Liver (tissue), 9 donors: ENCODE measurements around the gene GSTT2B. TPM values are rescaled to one million over a fixed set of nuclear protein-coding genes. Genes with fewer than 3 reads are reported as not detected.

ENCODE experiments used
- DNase-seq: peaks from one replicate; pipeline ENCODE4 v3.0.0-alpha.2; 2017; ENCODE audit warnings: low spot score
- H3K27ac ChIP-seq, 2 donors: one replicate each; pipeline ENCODE4 v1.7.0; 2013; ENCODE audit warnings: inconsistent platforms in 2 of 2, low read length in 2 of 2, control low read depth in 1 of 2, low read depth in 1 of 2, mild to moderate bottlenecking in 1 of 2
- H3K27me3 ChIP-seq, 4 donors: one replicate each; pipeline versions ENCODE4 v1.6.1 to v1.7.0; 2013; ENCODE audit warnings: low read length in 3 of 4, inconsistent platforms in 1 of 4, mild to moderate bottlenecking in 1 of 4, moderate library complexity in 1 of 4; ENCODE audit not compliant: control insufficient read depth in 4 of 4, insufficient read depth in 4 of 4
- H3K36me3 ChIP-seq, 4 donors: one replicate each; pipeline versions ENCODE4 v1.6.1 to v1.7.0; 2013; ENCODE audit warnings: low read length in 3 of 4, mild to moderate bottlenecking in 3 of 4, low read depth in 1 of 4, moderate library complexity in 1 of 4; ENCODE audit not compliant: control insufficient read depth in 4 of 4, insufficient read depth in 3 of 4
- H3K4me1 ChIP-seq, 4 donors: one replicate each; pipeline versions ENCODE4 v1.6.1 to v1.7.0; 2013; ENCODE audit warnings: low read length in 3 of 4, mild to moderate bottlenecking in 3 of 4, moderate library complexity in 1 of 4; ENCODE audit not compliant: control insufficient read depth in 4 of 4, insufficient read depth in 4 of 4
- H3K4me3 ChIP-seq, 3 donors: one replicate each; pipeline versions ENCODE4 v1.6.1 to v1.7.0; 2013; ENCODE audit warnings: low read length in 3 of 3, control low read depth in 1 of 3, low read depth in 1 of 3, mild to moderate bottlenecking in 1 of 3
- H3K9ac ChIP-seq, 2 donors: one replicate each; pipeline ENCODE4 v1.7.0; 2013; ENCODE audit warnings: low read length in 2 of 2, mild to moderate bottlenecking in 2 of 2, moderate library complexity in 2 of 2, control low read depth in 1 of 2, low read depth in 1 of 2
- H3K9me3 ChIP-seq, 4 donors: one replicate each; pipeline versions ENCODE4 v1.6.1 to v1.7.0; 2013; ENCODE audit warnings: low read length in 3 of 4; ENCODE audit not compliant: control insufficient read depth in 4 of 4
- EGR1 ChIP-seq, 2 donors: IDR thresholded peaks; 2 replicates each; pipeline ENCODE4 v1.6.1; 2016 to 2018; ENCODE audit warnings: antibody characterized with exemption in 2 of 2, low read depth in 2 of 2
- FOXA1 ChIP-seq: IDR thresholded peaks from 2 replicates; pipeline ENCODE4 v1.6.1; 2016; ENCODE audit warnings: antibody characterized with exemption
- GABPA ChIP-seq, 2 donors: IDR thresholded peaks in 1 of 2; conservative IDR thresholded peaks in 1 of 2; 2 replicates each; pipeline ENCODE4 v1.6.1; 2016; ENCODE audit warnings: antibody characterized with exemption in 2 of 2, mild to moderate bottlenecking in 1 of 2, moderate library complexity in 1 of 2
- HNF4A ChIP-seq, 2 donors: conservative IDR thresholded peaks; 2 replicates each; pipeline ENCODE4 v1.6.1; 2016; ENCODE audit warnings: antibody characterized with exemption in 2 of 2, mild to moderate bottlenecking in 2 of 2
- HNF4G ChIP-seq: IDR thresholded peaks from 2 replicates; pipeline ENCODE4 v1.6.1; 2016; ENCODE audit warnings: antibody characterized with exemption
- JUND ChIP-seq, 2 donors: IDR thresholded peaks; 2 replicates each; pipeline ENCODE4 v1.6.1; 2016; ENCODE audit warnings: antibody characterized with exemption in 2 of 2
- RAD21 ChIP-seq, 2 donors: IDR thresholded peaks; 2 replicates each; pipeline ENCODE4 v1.6.1; 2016; ENCODE audit warnings: antibody characterized with exemption in 2 of 2, mild to moderate bottlenecking in 2 of 2
- SP1 ChIP-seq: IDR thresholded peaks from 2 replicates; pipeline ENCODE4 v1.6.1; 2018; ENCODE audit warnings: antibody characterized with exemption, mild to moderate bottlenecking
- TAF1 ChIP-seq: conservative IDR thresholded peaks from 2 replicates; pipeline ENCODE4 v1.6.1; 2016; ENCODE audit warnings: antibody characterized with exemption, mild to moderate bottlenecking
- YY1 ChIP-seq: IDR thresholded peaks from 2 replicates; pipeline ENCODE4 v1.6.1; 2016; ENCODE audit warnings: antibody characterized with exemption, mild to moderate bottlenecking
- WGBS: extraction: QIAGEN DNeasy Blood & Tissue Kit; methylation state at CpG from one replicate; pipeline ENCODE4 v1.1.7; 2013; 5-methylcytosine and 5-hydroxymethylcytosine counted together
- polyA plus RNA-seq, 2 donors: library from polyadenylated mRNA; stranded (reverse) in 1 of 2; unstranded in 1 of 2; fragments of 200-250 nt in 1 of 2; fragments of >200 nt in 1 of 2; fragmentation: Nextera tagmentation in 1 of 2; extraction: Ambion mirVana in 1 of 2; gene quantifications; one replicate each; pipeline versions ENCODE4 v1.2.1 to v1.2.3, GENCODE V29; 2013 to 2015
- total RNA-seq, 2 donors: library from RNA; depleted of rRNA; stranded (reverse); fragments of >200 nt; gene quantifications; one replicate each; pipeline ENCODE4 v1.2.3, GENCODE V29; 2014
- TF ChIP-seq, protein P1 (sequence below): IDR thresholded peaks from 2 replicates; pipeline ENCODE4 v1.6.1; 2016; ENCODE audit warnings: antibody characterized with exemption
- TF ChIP-seq, protein P2 (sequence below): IDR thresholded peaks from 2 replicates; pipeline ENCODE4 v1.6.1; 2016; ENCODE audit warnings: antibody characterized with exemption, mild to moderate bottlenecking
- TF ChIP-seq, protein P3 (sequence below): IDR thresholded peaks from 2 replicates; pipeline ENCODE4 v1.6.1; 2016; ENCODE audit warnings: antibody characterized with exemption
- TF ChIP-seq, protein P4 (sequence below): IDR thresholded peaks from 2 replicates; pipeline ENCODE4 v1.6.1; 2016; ENCODE audit warnings: antibody characterized with exemption
- TF ChIP-seq, protein P5 (sequence below): fragments of 150-350 bp; IDR thresholded peaks from 2 replicates; pipeline ENCODE4 v1.5.1; 2017; ENCODE audit warnings: improper control_type of control experiment, low read depth, low read length; ENCODE audit not compliant: missing input control
- donor health status: healthy.
- donor health status: healthy.
- donor health status: healthy.
- donor health status: healthy.
- donor health status: healthy.

GSTT2B gene
- total and polyA plus RNA-seq, 4 donors = 8.0 to 16.8 (median 11.3) TPM

DNA sequence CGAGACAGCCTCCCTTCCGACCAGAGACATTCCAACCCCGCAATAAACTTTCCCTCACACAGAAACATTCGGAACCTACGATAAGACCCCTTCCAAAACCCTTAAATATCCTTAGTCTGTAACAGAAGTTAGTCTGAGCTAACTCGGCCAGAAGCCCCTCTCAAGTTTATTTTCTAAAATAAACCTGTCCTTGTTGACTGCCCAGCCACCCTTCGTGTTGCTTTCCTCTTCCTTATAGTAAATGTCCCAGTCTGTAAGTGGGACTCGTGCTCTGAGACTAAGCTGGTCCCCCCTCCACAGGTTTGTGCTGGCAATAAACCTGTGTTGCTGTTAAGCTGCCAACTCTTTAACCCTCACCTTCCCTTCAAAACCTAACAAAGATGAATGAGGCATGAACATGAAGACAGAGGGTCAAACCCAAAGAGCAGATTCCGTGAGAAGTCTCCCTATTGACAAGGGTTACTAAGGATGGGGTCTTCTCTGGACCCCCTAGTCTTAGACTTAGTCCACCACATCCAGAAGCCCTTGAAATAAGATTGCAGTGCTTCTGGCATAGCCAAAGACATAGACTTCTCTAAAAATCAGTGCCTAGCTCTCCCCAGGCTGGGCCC is 48.6 kb downstream of the GSTT2B start:
- Histone ChIP-seq H3K9me3 (no peaks in the 10 kb centered on the region), H3K27me3 (no peaks in the 10 kb centered on the region), H3K27ac (no peak overlapping the region), H3K36me3 (no peaks in the 10 kb centered on the region), H3K4me1 (peaks cover 0 to 23% (median 6%) of the 10 kb centered on the region in 4 donors), H3K9ac (no peak overlapping the region), H3K4me3 (no peak overlapping the region)
- DNase-seq = no peak
- WGBS = 94% methylated on average over 9 of the region's 9 CpGs
- TF ChIP-seq, protein P1, sequence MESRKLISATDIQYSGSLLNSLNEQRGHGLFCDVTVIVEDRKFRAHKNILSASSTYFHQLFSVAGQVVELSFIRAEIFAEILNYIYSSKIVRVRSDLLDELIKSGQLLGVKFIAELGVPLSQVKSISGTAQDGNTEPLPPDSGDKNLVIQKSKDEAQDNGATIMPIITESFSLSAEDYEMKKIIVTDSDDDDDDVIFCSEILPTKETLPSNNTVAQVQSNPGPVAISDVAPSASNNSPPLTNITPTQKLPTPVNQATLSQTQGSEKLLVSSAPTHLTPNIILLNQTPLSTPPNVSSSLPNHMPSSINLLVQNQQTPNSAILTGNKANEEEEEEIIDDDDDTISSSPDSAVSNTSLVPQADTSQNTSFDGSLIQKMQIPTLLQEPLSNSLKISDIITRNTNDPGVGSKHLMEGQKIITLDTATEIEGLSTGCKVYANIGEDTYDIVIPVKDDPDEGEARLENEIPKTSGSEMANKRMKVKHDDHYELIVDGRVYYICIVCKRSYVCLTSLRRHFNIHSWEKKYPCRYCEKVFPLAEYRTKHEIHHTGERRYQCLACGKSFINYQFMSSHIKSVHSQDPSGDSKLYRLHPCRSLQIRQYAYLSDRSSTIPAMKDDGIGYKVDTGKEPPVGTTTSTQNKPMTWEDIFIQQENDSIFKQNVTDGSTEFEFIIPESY = no peak
- no peak for TF ChIP-seq GABPA (IDR thresholded peaks at IDR 0.05 in 1 of 2, conservative IDR thresholded peaks at IDR 0.05 in 1 of 2)
- TF ChIP-seq EGR1 (IDR thresholded peaks at IDR 0.05; ENCODE audit: low read depth in 2 of 2) = no peak
- TF ChIP-seq, protein P2, sequence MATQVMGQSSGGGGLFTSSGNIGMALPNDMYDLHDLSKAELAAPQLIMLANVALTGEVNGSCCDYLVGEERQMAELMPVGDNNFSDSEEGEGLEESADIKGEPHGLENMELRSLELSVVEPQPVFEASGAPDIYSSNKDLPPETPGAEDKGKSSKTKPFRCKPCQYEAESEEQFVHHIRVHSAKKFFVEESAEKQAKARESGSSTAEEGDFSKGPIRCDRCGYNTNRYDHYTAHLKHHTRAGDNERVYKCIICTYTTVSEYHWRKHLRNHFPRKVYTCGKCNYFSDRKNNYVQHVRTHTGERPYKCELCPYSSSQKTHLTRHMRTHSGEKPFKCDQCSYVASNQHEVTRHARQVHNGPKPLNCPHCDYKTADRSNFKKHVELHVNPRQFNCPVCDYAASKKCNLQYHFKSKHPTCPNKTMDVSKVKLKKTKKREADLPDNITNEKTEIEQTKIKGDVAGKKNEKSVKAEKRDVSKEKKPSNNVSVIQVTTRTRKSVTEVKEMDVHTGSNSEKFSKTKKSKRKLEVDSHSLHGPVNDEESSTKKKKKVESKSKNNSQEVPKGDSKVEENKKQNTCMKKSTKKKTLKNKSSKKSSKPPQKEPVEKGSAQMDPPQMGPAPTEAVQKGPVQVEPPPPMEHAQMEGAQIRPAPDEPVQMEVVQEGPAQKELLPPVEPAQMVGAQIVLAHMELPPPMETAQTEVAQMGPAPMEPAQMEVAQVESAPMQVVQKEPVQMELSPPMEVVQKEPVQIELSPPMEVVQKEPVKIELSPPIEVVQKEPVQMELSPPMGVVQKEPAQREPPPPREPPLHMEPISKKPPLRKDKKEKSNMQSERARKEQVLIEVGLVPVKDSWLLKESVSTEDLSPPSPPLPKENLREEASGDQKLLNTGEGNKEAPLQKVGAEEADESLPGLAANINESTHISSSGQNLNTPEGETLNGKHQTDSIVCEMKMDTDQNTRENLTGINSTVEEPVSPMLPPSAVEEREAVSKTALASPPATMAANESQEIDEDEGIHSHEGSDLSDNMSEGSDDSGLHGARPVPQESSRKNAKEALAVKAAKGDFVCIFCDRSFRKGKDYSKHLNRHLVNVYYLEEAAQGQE = no peak
- TF ChIP-seq YY1 = no peak
- TF ChIP-seq, protein P3, sequence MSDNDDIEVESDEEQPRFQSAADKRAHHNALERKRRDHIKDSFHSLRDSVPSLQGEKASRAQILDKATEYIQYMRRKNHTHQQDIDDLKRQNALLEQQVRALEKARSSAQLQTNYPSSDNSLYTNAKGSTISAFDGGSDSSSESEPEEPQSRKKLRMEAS = no peak
- TF ChIP-seq FOXA1 = no peak
- no peak for TF ChIP-seq SP1
- TF ChIP-seq, protein P4, sequence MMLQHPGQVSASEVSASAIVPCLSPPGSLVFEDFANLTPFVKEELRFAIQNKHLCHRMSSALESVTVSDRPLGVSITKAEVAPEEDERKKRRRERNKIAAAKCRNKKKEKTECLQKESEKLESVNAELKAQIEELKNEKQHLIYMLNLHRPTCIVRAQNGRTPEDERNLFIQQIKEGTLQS = no peak
- TF ChIP-seq TAF1 = no peak
- TF ChIP-seq, protein P5, sequence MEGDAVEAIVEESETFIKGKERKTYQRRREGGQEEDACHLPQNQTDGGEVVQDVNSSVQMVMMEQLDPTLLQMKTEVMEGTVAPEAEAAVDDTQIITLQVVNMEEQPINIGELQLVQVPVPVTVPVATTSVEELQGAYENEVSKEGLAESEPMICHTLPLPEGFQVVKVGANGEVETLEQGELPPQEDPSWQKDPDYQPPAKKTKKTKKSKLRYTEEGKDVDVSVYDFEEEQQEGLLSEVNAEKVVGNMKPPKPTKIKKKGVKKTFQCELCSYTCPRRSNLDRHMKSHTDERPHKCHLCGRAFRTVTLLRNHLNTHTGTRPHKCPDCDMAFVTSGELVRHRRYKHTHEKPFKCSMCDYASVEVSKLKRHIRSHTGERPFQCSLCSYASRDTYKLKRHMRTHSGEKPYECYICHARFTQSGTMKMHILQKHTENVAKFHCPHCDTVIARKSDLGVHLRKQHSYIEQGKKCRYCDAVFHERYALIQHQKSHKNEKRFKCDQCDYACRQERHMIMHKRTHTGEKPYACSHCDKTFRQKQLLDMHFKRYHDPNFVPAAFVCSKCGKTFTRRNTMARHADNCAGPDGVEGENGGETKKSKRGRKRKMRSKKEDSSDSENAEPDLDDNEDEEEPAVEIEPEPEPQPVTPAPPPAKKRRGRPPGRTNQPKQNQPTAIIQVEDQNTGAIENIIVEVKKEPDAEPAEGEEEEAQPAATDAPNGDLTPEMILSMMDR = no peak
- TF ChIP-seq HNF4A (conservative IDR thresholded peaks at IDR 0.05) = no peak
- TF ChIP-seq RAD21 (IDR thresholded peaks at IDR 0.05) = no peak
- no peak for TF ChIP-seq JUND (IDR thresholded peaks at IDR 0.05)
- no peak for TF ChIP-seq HNF4G
